ENCODE results near the gene PORCN.

PORCN gene

DNA sequence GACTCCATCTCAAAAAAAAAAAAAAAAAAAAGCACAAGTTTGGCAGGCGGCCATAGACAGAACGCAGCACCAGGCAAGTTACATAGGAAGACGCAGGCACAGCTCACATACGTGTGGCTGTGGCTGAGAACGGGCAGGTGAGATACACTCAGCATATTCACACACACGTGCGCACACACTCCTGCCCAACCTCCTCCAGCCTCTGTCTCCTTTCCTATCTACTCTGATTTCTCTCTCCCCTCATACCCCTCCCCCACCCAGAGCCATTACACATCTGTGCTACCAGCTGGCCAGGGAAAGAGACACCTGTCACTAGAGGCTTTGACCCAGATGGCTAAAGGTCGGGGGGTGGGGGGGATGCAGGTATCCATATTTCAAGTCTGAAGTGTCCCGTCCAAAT is 36.6 kb upstream of the PORCN start:
- TF ChIP-seq POLR2A (IDR thresholded peaks at IDR 0.05; ENCODE audit: low read length) = no peak
- no peak for TF ChIP-seq GATA1 (IDR thresholded peaks at IDR 0.05; ENCODE audit: low read depth, low read length)
- no peak for DNase-seq

GRCh38 chrX:48472851-48473703 is 35.7 kb upstream of the PORCN start:
- DNase-seq = peak in 1 of 2 experiments; percentile 4

DNA sequence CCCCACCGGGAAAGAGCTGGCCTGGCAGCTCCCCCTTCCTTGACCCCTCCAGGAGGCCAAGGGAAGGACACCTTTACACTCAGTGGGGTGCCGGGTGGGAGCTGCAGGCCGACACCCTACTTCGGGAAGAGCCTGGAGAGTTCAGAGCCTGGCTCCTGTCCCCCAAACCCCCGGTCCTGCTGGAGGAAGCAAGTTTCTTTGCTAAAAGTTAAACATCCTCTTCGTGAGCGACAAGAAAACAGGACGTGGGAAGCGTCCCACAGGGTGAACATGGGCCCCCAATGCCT is 35.1 kb upstream of the PORCN start:
- TF ChIP-seq POLR2A (IDR thresholded peaks at IDR 0.05; ENCODE audit: low read length) (no peak), GATA1 (IDR thresholded peaks at IDR 0.05; ENCODE audit: low read depth, low read length) (no peak)
- DNase-seq = no peak

More at GRCh38 chrX:48472851-48473703, 35.7 kb upstream of the PORCN start:
- TF ChIP-seq GATA1 (IDR thresholded peaks at IDR 0.05; ENCODE audit: low read depth, low read length) (no peak), POLR2A (IDR thresholded peaks at IDR 0.05; ENCODE audit: low read length) (no peak)

GRCh38 chrX:48474127-48474526 is 34.7 kb upstream of the PORCN start:
- peak; percentile 25 to 28 for DNase-seq
- TF ChIP-seq POLR2A (IDR thresholded peaks at IDR 0.05; ENCODE audit: low read length) (no peak), GATA1 (IDR thresholded peaks at IDR 0.05; ENCODE audit: low read depth, low read length) (no peak)

- no peak for DNase-seq
- no peak for TF ChIP-seq POLR2A (IDR thresholded peaks at IDR 0.05; ENCODE audit: low read length)
- TF ChIP-seq GATA1 (IDR thresholded peaks at IDR 0.05; ENCODE audit: low read depth, low read length) = no peak
Observed at GRCh38 chrX:48474581-48474980, 34.2 kb upstream of the PORCN start.

GRCh38 chrX:48475296-48475695 is 33.5 kb upstream of the PORCN start:
- TF ChIP-seq GATA1 (IDR thresholded peaks at IDR 0.05; ENCODE audit: low read depth, low read length) = no peak
- TF ChIP-seq POLR2A (IDR thresholded peaks at IDR 0.05; ENCODE audit: low read length) = no peak
- DNase-seq = peak; percentile 39

- TF ChIP-seq GATA1 (IDR thresholded peaks at IDR 0.05; ENCODE audit: low read depth, low read length) (no peak), POLR2A (IDR thresholded peaks at IDR 0.05; ENCODE audit: low read length) (peak; percentile 45)
- peak; percentile 86 to 90 for DNase-seq
Observed at GRCh38 chrX:48475774-48476577, 32.8 kb upstream of the PORCN start, which contains the start of gene FTSJ1. FTSJ1 (plus strand) TSS chrX:48476199; CDS start chrX:48478048, 1,849 bp downstream.

- TF ChIP-seq GATA1 (IDR thresholded peaks at IDR 0.05; ENCODE audit: low read depth, low read length) (no peak), POLR2A (IDR thresholded peaks at IDR 0.05; ENCODE audit: low read length) (no peak)
- DNase-seq = no peak
Observed at GRCh38 chrX:48476919-48477318, 31.9 kb upstream of the PORCN start.

DNA sequence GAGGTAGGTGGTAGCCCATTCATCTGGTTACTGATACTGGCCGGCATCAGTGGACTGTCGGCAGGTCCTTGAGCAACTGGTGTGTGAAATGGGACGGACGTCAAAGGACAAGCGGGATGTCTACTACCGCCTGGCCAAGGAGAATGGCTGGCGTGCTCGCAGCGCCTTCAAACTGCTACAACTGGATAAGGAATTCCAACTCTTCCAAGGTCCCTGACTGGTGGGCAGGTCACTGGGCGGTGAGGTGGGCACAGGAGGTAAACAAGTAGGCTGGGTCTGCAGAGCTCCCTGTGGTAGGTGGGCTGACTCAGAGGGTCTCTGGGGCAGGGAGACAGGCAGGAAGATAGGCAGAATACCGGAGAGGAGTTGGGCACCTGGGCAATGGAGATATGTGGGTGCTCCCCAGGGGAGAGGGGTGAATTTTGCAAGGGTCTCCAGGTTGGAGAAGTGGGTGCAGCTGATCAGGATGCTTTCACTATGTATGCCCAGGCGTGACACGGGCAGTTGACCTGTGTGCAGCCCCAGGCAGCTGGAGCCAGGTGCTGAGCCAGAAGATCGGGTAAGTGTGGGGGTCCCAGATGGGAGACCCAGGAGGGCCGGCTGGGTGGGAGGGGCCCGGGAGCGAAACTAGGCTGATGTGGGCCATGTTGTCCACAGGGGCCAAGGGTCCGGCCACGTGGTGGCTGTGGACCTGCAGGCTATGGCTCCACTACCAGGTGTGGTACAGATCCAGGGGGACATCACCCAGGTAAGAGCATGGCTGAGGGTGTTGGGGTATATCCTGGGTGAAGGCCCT is 30.6 kb upstream of the PORCN start:
- TF ChIP-seq POLR2A (IDR thresholded peaks at IDR 0.05; ENCODE audit: low read length) = no peak
- no peak for TF ChIP-seq GATA1 (IDR thresholded peaks at IDR 0.05; ENCODE audit: low read depth, low read length)
- DNase-seq = no peak

- TF ChIP-seq GATA1 (IDR thresholded peaks at IDR 0.05; ENCODE audit: low read depth, low read length) = no peak
- TF ChIP-seq POLR2A (IDR thresholded peaks at IDR 0.05; ENCODE audit: low read length) = no peak
Observed at GRCh38 chrX:48478806-48479205, 30.0 kb upstream of the PORCN start.

DNA sequence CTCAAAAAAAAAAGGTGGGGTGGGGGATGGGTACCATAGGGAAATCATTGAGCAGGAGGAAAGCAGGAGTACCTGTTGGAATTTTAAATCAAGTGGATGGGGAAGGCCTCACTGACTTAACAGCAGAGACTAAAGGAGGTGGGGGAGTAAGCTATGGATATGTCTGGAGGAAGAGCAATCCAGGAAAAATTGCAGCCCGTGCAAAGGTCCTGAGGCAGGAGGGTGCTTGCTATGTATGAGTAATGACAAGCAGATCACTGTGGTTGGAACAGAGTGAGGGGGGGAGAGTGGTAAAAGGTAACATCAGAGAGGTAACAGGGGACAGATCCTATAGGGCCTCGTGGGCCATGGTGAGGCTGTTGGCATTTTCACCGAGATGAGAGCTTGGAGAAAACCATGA is 28.6 kb upstream of the PORCN start:
- DNase-seq = no peak
- no peak for TF ChIP-seq POLR2A (IDR thresholded peaks at IDR 0.05; ENCODE audit: low read length)
- no peak for TF ChIP-seq GATA1 (IDR thresholded peaks at IDR 0.05; ENCODE audit: low read depth, low read length)

More at GRCh38 chrX:48478806-48479205, 30.0 kb upstream of the PORCN start:
- no peak for DNase-seq

GRCh38 chrX:48480583-48480982 is 28.2 kb upstream of the PORCN start:
- TF ChIP-seq POLR2A (IDR thresholded peaks at IDR 0.05; ENCODE audit: low read length) = no peak
- TF ChIP-seq GATA1 (IDR thresholded peaks at IDR 0.05; ENCODE audit: low read depth, low read length) = no peak

GRCh38 chrX:48482526-48482925 is 26.3 kb upstream of the PORCN start:
- TF ChIP-seq GATA1 (IDR thresholded peaks at IDR 0.05; ENCODE audit: low read depth, low read length) (no peak), POLR2A (IDR thresholded peaks at IDR 0.05; ENCODE audit: low read length) (no peak)
- DNase-seq = no peak

More at GRCh38 chrX:48480583-48480982, 28.2 kb upstream of the PORCN start:
- DNase-seq = no peak
